EL (cell line): ENCODE data around the gene CAMK1D.
A peak's percentile ranks its signal among the peaks of the same experiment; 100 is the strongest.
"Not testable (repeated sequence)": the region's sequence is repeated elsewhere in the genome, so short reads cannot be mapped to it uniquely, and the experiment has no call there.

Experiments used
- DNase-seq: peaks from one replicate; pipeline ENCODE4 v3.0.0-alpha.2; 2016

CAMK1D gene

DNA sequence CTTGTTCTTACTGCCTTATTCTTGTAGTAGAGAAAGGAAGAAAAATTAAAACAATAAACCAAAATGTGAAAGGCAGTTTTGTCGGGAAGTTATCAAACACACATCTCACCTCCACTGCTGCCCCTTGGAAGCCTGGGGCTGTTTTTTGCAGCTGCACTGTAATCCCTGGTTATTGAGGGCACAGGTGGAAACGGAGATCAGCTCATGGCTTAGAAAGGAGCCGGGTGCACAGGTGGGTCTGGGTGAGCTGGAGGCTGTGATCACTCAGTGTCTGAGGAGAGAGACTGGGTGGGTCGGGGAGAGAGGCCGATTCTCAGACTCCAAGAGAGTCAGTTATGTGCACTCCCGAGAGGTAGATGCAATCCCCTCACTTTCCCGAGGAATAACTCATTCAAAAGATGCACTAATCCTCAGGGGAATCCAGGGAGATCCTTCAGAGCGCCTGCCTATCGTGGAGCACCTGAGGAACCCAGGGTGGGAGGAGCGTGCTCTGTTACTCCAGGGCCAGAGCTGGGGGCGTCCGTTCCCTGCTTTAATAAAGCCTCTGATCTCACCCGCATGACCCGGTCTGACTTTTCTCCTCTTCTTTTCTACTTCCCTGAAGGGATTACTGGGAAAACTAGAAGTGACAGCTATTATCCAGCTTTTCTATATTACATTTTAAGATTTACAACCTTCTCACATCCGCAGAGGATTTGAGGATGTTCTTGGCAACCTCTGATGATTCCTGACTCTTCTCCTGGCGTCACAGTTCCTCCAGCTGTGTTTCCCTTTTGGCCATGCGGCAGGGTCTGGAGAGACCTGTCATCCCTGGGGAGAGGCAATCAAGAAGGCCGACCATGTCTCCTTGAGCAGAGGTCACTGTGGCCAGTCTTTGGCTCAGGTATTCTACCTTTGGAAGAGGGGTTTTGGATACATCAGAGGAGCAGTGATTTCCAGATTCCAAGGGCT is 82.1 kb downstream of the CAMK1D start:
- no peak for DNase-seq

DNA sequence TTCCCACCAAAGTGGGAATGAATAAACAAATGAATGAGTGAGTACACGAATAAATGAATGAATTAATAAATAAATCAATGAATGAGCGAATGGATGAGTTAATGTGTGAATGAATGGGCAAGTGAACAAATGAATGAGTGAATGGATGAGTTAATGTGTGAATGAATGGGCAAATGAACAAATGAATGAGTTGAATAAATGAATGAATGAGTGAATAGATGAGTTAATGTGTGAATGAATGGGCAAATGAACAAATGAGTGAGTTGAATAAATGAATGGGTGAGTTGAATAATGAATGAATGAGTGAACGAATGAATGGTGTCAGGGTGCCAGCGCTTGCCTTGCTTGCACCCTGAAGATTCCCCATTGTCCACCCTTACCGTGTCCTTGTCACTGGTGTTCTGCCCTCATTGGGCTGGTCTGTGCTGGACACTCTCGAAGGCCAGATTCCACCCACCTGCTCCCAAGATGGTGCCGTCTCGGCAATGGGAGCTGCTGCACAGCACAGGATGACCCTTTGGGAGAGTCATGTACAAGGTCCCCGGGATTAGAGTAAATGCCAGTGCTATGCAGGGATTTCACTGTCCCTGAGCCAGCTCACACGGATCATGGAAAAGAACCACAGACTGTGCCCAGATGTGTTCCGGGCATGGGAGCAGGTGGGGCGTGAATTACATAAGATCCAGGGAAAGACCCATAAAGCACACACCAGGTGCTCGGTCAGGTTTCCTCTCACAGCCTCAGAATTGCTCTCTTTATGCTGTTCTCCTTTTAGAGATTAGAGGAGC is 83.2 kb downstream of the CAMK1D start:
- DNase-seq, result no peak

DNA sequence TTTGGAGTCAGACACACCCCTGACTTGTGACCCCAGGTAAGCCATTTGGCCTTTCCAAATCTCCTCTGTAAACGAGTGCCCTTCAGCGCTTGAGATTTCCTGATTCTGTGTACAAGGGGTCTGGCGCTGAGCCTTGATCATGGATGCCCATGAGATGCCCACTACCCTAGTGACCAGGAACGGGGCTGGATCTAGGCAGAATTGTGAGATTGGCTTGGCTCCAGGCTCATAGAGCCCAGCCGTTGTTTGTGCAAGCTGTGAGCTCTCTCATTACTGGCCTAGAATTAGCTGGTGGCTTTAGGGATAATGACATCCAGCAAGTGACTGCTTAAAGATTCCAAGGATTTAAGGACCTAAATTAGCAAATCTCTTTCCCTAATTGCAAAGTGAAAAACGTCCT is 84.9 kb downstream of the CAMK1D start:
- DNase-seq, result no peak

DNA sequence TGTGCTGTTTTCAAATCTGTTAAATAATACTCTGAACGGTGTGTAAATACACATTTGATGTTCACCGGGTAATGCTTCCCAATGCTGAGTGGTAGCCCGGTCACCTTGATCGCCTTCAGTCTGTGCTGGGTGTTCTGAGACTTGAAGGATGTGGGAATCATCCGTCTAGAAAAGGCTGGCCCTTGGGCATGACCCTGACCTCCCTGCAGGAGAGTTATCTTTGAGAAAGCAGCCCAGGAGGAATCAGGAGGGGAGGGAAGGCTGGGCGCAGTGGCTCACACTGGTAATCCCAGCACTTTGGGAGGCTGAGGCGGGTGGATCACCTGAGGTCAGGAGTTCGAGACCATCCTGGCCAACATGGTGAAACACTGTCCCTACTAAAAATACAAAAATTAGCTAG is 85.3 kb downstream of the CAMK1D start:
- not testable (repeated sequence) for DNase-seq

DNA sequence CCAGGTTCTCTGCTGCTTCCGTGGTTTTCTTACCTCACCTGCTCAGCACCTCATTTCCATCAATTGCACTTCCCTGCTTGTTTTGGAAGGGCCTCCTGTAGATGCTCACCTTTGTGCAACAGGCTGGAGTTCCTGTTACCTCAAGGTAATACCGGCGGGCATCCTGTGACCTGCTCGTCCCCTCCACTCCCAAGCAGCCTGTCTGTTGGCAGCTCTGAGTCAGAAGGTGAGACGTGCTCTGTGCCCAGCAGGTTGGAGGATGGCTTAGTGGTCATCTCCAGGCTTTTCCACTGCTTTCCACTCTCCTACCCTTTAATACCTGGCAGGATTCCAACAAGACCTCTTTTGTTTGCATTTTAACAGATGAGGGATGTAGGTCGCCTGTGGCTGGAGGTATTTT is 86.0 kb downstream of the CAMK1D start:
- DNase-seq, result no peak

DNA sequence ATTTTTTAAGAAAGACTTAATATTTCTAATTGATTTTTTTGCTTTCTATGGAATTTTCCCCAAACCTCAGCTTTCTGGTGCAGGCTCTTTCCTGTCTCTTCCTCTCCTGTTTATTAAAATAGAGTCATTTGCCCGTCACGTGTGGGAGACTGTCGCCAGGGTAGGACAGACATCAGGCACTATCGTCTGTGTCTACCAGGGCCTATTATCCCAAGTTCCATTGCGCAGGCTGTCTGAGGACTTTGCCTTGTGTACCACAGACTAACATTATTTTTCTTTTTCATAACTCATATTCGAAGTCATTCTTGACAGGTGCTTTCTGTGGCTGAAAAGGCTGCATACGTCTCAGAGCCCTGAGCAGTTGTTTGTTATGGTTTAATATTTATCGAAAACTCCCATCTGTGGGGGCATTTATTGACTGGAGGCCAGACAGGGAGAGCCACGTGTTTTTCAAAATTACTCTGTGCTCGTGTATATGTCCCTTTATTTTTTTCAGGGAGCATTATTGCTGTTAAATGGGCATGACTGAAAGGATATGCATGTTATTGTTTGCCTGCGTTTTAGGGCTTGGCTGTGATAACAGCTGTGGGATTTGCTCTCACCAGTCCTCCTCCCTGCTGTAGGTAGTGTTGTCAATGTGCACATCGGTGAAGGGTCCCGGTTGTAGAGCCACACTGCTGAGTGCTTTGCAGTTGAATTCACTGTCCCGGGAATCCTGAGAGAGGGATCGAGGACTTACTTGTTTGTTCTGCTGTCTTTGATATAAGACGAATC is 89.8 kb downstream of the CAMK1D start:
- DNase-seq, result no peak

DNA sequence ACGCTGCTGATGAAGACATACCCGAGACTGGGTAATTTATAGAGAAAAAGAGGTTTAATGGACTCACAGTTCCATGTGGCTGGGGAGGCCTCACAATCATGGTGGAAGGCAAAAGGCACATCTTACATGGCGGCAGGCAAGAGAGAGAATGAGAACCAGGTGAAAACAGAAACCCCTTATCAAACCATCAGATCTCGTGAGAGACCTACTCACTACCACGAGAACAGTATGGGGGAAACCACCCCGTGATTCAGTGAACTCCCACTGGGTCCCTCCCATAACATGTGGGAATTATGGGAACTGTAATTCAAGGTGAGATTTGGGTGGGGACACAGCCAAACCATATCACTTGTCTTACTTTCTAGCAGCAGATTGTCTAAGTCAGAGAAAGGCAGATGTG is 90.4 kb downstream of the CAMK1D start:
- DNase-seq, result not testable (repeated sequence)

DNA sequence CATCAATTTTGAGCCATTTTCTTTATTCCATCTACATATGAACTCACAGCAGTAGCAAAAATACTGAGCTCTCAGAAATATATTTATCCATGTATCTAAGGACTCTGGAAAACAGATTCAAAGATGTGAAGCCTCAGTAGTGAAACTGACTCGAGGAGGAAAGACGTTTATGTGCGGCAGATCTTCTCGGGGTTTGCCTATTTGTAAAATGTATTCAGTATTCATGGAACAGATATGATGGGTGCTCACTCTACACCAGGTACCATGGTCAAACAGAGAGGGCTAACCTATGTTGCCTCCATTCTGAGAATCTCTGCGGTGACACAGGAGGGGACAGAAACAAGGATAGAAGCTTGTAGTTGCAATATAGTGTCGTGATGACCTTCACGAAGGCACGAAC is 93.7 kb downstream of the CAMK1D start:
- DNase-seq, result no peak

DNA sequence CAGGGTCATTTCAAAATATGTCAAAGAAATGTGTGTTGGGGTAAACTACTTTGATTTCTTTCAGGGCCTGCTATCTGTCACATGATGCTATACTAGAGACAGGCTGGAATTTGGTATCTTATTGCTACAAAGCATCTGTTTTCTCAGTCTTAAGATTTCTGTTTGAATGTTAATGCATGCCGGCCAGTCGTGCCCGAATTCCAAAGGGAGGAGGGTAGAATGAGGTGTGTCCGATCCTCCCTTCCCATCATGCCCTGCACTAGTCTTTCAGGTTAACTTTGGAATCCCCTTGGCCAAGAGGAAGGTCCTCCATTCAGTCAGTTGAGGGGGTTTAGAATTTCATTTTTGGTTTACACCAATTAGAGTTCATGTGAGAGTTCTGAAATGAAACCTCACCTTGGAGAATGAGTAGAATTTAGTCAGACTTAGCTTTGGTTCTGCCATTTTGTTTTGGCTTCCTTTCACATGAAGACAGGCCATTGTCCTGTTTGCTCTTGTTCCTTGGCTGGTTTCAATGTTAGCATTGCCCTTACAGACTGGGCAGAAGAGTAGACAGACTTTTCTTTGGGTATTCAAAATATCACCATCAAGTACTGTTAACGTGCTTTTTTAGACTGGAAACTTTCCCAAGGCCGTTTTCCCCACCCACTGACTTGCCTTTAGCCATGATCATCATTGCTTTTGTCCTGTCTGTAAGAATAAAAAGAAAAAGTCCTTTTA is 95.8 kb downstream of the CAMK1D start:
- no peak for DNase-seq

DNA sequence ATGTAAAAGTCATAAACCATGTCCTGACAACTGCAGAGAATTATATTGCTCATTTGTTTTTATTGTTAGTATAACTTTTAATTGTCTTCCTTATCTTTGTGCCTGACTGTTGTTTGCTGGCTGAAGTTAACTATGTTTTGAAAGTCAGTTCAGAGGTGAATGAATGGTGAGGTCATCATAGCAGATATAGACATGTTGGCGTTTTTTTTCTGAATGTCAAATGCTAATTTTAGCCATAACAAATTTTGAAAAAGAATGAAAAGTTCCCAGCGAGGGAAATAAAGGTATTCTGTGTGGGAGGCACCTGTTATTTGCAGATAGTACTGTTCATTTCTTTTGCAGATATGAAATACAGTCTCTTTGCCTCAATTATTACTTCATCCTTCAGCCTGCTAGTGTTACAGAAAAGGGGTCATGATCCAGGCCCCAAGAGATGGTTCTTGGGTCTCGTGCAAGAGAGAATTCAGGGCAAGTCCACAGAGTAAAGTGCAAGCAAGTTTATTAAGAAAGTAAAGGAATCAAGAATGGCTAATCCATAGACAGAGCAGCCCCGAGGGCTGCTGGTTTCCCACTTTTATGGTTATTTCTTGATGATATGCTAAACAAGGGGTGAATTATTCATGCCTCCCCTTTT is 96.5 kb downstream of the CAMK1D start:
- no peak for DNase-seq

DNA sequence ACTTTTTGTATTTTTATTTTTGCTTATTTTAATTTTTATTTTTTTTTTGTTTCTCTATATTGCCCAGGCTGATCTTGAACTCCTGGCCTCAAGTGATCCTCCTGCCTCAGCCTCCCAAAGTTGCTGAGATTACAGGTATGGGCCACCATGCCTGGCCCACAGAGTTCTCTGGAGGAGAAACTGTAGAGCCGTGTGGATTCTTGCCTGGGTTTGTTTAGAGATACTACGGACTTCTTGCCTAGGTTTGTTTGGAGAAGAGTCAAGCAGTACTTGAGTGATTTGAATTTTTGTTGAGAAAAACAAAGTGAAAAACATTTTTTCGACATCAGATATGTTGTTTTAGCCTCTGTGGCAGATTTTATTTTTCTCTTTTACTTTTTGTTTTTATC is 99.0 kb downstream of the CAMK1D start:
- DNase-seq, result no peak

DNA sequence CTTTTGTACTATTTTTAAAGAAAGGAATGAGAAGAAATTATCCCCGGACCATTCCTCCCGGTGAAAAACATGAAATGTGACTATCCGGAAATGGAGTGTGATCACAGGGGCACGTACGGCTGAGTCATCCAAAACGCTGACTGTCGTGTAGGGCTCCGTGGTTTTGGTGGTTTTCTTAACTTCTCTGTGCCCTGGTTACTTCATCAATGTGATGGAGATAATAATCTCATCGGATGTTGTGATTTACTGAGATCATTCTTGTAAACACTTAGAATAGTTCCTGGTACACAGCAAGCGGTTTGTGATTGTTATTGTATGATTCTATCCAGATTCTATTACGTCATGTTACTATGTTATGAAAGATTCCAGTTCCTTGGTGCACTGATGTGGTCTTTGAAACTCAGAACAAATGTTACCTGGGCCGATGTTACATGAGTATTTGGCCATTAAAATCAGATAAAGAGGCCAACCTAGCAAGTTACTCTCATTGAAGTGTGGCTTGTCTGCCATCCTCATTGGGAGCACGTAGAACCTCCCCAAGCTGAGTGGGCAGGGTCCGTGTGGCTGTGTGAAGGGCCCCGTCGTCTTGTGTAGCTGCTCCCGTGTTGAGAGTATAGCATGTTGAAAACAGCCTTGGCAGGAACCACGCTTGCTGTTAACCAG is 99.5 kb downstream of the CAMK1D start:
- peak; percentile 85 for DNase-seq

DNA sequence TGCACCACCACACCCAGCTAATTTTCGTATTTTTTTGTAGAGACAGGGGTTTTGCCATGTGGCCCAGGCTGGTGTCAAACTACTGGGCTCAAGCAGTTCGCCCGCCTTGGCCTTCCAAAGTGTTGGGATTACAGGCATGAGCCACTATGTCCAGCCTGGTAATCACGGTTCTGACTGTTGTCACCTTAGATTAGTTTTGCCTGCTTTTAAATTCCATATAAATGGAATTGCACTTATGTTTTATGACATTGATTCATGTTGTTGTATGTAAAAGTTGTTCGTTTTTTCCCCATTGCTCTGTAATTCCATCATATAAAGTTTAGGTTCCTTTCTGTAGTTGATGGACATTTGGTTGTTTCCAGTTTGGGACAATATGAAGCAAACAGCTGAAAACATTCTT is 106.0 kb downstream of the CAMK1D start:
- DNase-seq, result no peak

DNA sequence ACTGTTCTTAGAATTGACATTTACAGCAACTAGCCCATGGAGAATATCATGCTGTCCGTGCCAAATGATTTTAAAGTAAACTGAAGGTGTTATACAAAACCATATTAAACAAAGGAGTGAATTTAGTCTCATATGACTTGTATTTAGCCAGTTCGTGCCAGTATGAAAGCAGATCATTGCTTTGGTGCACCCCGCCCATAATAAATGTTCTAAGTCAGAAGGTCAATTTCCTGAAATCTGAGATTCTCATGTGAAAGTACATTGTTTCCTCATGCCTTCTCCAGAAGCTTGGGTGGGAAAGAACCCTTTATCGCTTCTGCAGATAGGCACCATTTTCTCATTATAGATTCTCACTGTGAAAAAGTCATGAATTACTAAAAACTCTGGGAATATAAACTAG is 106.4 kb downstream of the CAMK1D start:
- DNase-seq, result no peak

DNA sequence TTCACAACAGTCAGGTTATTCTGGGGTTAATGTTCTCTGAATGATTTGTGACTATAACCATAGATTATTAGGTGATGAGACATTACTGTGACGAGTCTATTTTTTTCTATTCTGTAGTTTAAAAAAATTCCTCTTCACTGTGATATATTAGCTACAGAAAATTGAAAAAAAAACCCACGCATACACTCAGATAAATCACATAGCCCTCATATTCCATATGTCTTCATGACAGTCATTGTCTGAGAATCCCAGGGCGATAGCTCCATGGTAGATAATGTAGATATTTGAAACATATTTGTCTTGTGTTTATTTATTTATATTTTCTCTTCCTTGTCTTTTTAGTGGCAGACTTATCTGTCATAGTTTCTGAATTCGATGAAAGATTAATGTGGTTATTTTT is 110.0 kb downstream of the CAMK1D start:
- DNase-seq, result no peak

DNA sequence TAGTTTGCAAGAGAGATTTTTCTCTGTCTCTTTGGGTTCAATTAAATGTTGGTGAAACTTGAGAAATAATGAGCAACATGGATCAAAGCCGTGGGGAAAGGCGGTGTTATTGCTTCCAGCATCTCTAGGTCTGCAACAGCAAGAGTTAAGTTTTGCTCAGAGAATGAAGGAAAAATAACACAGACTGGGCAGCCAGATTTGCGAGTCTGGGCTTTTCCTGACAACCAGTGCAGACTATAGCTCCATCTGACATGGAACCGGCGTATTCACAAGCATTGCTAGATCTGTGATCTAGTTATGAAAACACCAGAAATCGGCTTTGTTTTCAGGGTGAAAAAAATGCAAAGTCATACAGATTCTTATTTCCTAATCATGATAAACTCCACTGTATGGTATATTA is 110.4 kb downstream of the CAMK1D start:
- DNase-seq, result no peak

DNA sequence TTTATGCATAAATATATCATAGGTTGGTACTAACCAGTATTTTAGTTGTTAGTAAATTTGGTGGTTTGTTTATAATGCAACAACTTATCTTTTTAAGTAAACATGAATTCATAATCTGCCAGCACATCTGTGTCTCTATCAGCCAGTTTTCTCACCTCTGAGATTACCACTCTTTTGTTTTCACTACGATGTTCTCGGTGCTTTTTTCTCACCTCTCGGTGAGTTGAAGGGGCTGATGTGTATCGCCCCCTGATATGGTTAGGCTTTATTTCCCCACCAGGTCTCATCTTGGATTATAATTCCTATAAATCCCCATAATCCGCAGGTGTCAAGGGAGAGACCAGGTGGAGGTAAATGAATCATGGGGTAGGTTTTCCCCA is 114.1 kb downstream of the CAMK1D start:
- DNase-seq, result no peak

DNA sequence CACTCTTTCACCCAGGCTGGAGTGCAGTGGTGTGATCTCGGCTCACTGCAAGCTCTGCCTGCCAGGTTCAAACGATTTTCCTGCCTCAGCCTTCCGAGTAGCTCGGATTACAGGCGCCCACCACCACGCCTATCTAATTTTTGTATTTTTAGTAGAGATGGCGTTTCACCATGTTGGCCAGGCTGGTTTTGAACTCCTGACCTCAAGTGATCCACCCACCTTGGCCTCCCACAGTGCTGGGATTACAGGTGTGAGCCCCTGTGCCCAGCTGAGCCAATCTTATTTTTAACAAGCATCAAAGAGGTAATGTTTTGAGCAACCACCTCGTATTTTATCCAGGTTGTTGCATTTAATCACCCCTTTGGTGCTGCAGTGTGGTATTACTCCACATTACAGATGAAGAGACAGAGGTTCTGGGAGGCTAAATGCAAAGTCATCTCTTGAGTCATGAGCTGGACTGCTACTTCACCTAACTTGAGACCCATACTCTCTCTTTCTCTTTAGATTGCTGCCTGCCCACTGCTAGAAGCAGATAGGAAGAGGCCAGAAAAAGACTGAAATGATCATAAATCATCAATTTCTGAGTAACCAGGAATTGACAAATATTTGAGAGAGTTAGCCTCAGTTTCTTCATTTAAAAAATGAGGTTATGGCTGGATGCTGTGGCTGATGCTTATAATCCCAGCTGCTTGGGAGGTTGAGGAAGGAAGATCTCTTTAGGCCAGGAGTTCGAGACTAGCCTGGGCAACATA is 116.2 kb downstream of the CAMK1D start:
- no peak for DNase-seq

DNA sequence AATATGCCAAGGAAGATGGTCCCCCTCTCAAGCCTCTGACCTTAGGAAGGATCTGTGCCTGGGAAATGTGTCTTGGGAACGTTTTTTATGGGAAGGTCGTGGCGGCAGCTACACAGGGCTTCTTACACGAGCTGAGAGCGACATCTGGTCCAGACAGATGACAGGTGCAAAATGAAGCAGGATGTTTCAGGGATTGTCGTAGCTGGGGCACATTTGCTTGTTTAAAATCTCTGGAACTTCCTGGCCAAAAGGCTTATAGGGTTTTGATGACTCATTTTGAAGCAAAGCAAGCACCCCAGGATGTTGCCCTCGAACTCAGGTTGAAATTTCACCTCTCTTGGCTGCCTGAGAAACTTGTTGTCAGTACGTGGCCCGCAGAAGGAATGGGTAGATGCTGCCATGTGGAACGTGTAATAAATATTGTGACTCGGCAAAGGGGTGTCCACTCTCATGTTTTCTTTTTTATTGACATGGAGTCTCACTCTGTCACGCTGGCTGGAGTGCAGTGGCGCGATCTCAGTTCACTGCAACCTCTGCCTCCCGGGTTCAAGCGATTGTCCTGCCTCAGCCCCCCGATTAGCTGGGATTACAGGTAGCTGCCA is 117.5 kb downstream of the CAMK1D start:
- no peak for DNase-seq

DNA sequence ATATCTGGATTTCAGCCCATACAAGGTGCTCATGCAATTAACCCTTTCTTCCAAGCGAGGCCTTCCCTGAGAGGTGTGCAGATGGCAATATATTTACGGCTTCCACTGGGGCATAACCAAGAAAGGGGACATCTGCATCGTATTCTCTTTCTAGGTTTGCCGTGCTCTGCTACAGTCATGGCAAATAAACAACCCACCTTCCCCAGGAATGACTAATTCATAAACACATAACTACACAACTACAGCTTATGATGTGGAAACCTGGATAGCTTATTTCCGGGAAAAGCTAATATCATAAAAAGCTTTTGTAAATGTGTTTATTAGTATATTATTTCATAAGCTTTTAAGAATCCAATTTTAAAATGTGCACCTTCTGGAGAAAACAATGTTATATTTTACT is 120.0 kb downstream of the CAMK1D start:
- no peak for DNase-seq
